Spleen (tissue), 7 donors: ENCODE data around the gene DPYSL5.

ENCODE experiments used
- CTCF ChIP-seq, 11 experiments: fragments of 200-600 bp in 7 of 11; fragments of 450-650 bp in 4 of 11; sonication (generic) in 4 of 11; IDR thresholded peaks in 8 of 11; conservative IDR thresholded peaks in 3 of 11; 1 replicate in 7 of 11; 2 replicates in 4 of 11; pipeline versions ENCODE4 v1.4.0 to v1.8.0; 2016 to 2021; ENCODE audit warnings: antibody characterized with exemption in 11 of 11, inconsistent platforms in 4 of 11, mild to moderate bottlenecking in 1 of 11
- POLR2A ChIP-seq, 3 donors: fragments of 450-650 bp; IDR thresholded peaks; one replicate each; pipeline ENCODE4 v1.5.1; 2017; ENCODE audit warnings: antibody characterized with exemption in 3 of 3, mild to moderate bottlenecking in 1 of 3
- donor health status: DM: no; HTN: no; CAD: no; lungs with moderate emphysema.
- donor health status: DM: no; HTN: no; CAD: no.
- donor health status: DM: no; HTN: no; CAD: no.

GRCh38 chr2:26846334-26847306 is 1.3 kb upstream of the DPYSL5 start:
- TF ChIP-seq CTCF (IDR thresholded peaks at IDR 0.05 in 8 of 11, conservative IDR thresholded peaks at IDR 0.05 in 3 of 11), result peak; percentile 32 to 76 (median 70)
- TF ChIP-seq POLR2A (IDR thresholded peaks at IDR 0.05), result no peak
